Neural progenitor cell (in vitro differentiated cells): ENCODE data around the gene STXBP4. TPM values are rescaled to one million over a fixed set of nuclear protein-coding genes. Genes with fewer than 3 reads are reported as not detected.

ENCODE experiments used
- DNase-seq: peaks from one replicate; pipeline ENCODE4 v3.0.0-alpha.2; 2016; ENCODE audit warnings: low spot score
- H2AFZ ChIP-seq: fragments of 200-600 bp; sonication (generic); replicated peaks from 2 replicates; pipeline ENCODE4 v1.6.1; 2016; ENCODE audit warnings: antibody characterized with exemption
- H3F3A ChIP-seq: fragments of 200-600 bp; sonication (generic); 2 replicates; pipeline ENCODE4 v1.6.1; 2016; ENCODE audit warnings: antibody characterized with exemption, low read depth
- H3K27ac ChIP-seq: fragments of 200-600 bp; sonication (generic); 2 replicates; pipeline ENCODE4 v1.5.1; 2016; ENCODE audit warnings: mild to moderate bottlenecking
- H3K27me3 ChIP-seq: fragments of 200-600 bp; sonication (generic); 2 replicates; pipeline ENCODE4 v1.6.1; 2016; ENCODE audit warnings: mild to moderate bottlenecking, moderate library complexity
- H3K36me3 ChIP-seq: fragments of 200-600 bp; sonication (generic); 2 replicates; pipeline ENCODE4 v1.5.1; 2016
- H3K4me1 ChIP-seq: fragments of 200-600 bp; sonication (generic); 2 replicates; pipeline ENCODE4 v1.6.1; 2016; ENCODE audit warnings: mixed run types
- H3K4me2 ChIP-seq: fragments of 200-600 bp; sonication (generic); 2 replicates; pipeline ENCODE4 v1.6.1; 2016
- H3K4me3 ChIP-seq: fragments of 200-600 bp; sonication (generic); 2 replicates; pipeline ENCODE4 v1.5.1; 2016
- H3K79me2 ChIP-seq: fragments of 200-600 bp; sonication (generic); 2 replicates; pipeline ENCODE4 v1.6.1; 2016; ENCODE audit warnings: low read depth
- H3K9ac ChIP-seq: fragments of 200-600 bp; sonication (generic); 2 replicates; pipeline ENCODE4 v1.6.1; 2016
- H3K9me3 ChIP-seq: fragments of 200-600 bp; sonication (generic); 2 replicates; pipeline ENCODE4 v1.5.1; 2016; ENCODE audit warnings: low read depth
- H4K20me1 ChIP-seq: fragments of 200-600 bp; sonication (generic); 2 replicates; pipeline ENCODE4 v1.6.1; 2016; ENCODE audit warnings: low read depth
- H3K27ac Mint-ChIP-seq: 3 replicates; pipeline ENCODE4 v1.8.0; 2021; ENCODE audit warnings: mixed read lengths
- H3K27me3 Mint-ChIP-seq: 2 replicates; pipeline ENCODE4 v1.8.0; 2022; ENCODE audit warnings: low read depth, mild to moderate bottlenecking, inconsistent platforms, moderate library complexity, mixed read lengths; ENCODE audit not compliant: insufficient read depth
- H3K36me3 Mint-ChIP-seq: 3 replicates; pipeline ENCODE4 v1.8.0; 2021; ENCODE audit warnings: mixed read lengths
- H3K4me1 Mint-ChIP-seq: 3 replicates; pipeline ENCODE4 v1.8.0; 2021; ENCODE audit warnings: mixed read lengths
- H3K4me3 Mint-ChIP-seq: 3 replicates; pipeline ENCODE4 v1.8.0; 2021; ENCODE audit warnings: mild to moderate bottlenecking, moderate library complexity, mixed read lengths
- H3K9me3 Mint-ChIP-seq: 3 replicates; pipeline ENCODE4 v1.8.0; 2020; ENCODE audit warnings: mixed read lengths
- EZH2 ChIP-seq: fragments of 200-600 bp; sonication (generic); IDR thresholded peaks from 2 replicates; pipeline ENCODE4 v1.6.1; 2017; ENCODE audit warnings: antibody characterized with exemption, mild to moderate bottlenecking, moderate library complexity
- EZH2phosphoT487 ChIP-seq: fragments of 200-600 bp; sonication (generic); IDR thresholded peaks from 2 replicates; pipeline ENCODE4 v1.6.1; 2017; ENCODE audit warnings: antibody characterized with exemption
- total RNA-seq: library from RNA; depleted of rRNA; stranded (reverse); fragments of >200 nt; gene quantifications from 2 replicates; pipeline ENCODE4 v1.2.3, GENCODE V29; 2015; ENCODE audit warnings: low replicate concordance
- TF ChIP-seq, protein P1 (sequence below): fragments of 200-600 bp; sonication (generic); IDR thresholded peaks from 2 replicates; pipeline ENCODE4 v1.5.1; 2017; ENCODE audit warnings: antibody characterized with exemption, mild to moderate bottlenecking

STXBP4 gene
- total RNA-seq, 1 donor from 2014 or later = 111 TPM

DNA sequence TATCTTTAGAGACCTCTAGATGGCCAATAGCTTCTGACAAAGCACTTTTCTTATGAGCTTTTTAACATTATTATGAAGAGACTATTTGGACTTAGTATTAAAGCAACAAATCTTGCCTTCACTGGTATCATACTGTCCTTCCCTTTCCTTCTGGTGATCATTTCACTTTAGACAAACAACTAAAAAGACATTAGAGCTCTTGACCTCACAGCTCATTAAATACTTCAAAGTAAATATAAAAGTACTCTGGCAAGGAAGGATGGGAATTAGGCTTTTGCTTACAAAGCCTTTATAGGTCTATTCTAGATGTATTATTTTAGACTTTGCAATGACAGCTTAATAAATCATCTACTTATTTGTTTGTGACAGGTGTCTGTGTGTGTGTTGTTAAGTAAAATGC lies 11.1 kb downstream of the STXBP4 start:
- H3K36me3 ChIP-seq = peaks cover 5% of the 10 kb centered on the region
- peaks cover 79% of the 10 kb centered on the region for H3K79me2 ChIP-seq
- H3K36me3 Mint-ChIP-seq = peaks cover 28% of the 10 kb centered on the region
- H3K27me3 ChIP-seq = no peaks in the 10 kb centered on the region
- H2AFZ ChIP-seq = no peak overlapping the region
- H3F3A ChIP-seq = no peaks in the 10 kb centered on the region
- H3K27ac Mint-ChIP-seq = no peak overlapping the region
- no peak overlapping the region for H3K4me3 ChIP-seq
- TF ChIP-seq EZH2phosphoT487 (no peak), EZH2 (no peak)
- TF ChIP-seq, protein P1, sequence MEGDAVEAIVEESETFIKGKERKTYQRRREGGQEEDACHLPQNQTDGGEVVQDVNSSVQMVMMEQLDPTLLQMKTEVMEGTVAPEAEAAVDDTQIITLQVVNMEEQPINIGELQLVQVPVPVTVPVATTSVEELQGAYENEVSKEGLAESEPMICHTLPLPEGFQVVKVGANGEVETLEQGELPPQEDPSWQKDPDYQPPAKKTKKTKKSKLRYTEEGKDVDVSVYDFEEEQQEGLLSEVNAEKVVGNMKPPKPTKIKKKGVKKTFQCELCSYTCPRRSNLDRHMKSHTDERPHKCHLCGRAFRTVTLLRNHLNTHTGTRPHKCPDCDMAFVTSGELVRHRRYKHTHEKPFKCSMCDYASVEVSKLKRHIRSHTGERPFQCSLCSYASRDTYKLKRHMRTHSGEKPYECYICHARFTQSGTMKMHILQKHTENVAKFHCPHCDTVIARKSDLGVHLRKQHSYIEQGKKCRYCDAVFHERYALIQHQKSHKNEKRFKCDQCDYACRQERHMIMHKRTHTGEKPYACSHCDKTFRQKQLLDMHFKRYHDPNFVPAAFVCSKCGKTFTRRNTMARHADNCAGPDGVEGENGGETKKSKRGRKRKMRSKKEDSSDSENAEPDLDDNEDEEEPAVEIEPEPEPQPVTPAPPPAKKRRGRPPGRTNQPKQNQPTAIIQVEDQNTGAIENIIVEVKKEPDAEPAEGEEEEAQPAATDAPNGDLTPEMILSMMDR = no peak
- H3K4me1 Mint-ChIP-seq = no peaks in the 10 kb centered on the region
- no peak overlapping the region for H3K27ac ChIP-seq
- peaks cover 13% of the 10 kb centered on the region for H3K9me3 ChIP-seq
- H3K4me1 ChIP-seq = no peaks in the 10 kb centered on the region
- no peaks in the 10 kb centered on the region for H3K27me3 Mint-ChIP-seq
- H3K4me3 Mint-ChIP-seq = no peak overlapping the region
- no peak overlapping the region for H3K9ac ChIP-seq
- H4K20me1 ChIP-seq = no peaks in the 10 kb centered on the region
- peaks cover 31% of the 10 kb centered on the region for H3K9me3 Mint-ChIP-seq
- no peak overlapping the region for H3K4me2 ChIP-seq
- no peak for DNase-seq

DNA sequence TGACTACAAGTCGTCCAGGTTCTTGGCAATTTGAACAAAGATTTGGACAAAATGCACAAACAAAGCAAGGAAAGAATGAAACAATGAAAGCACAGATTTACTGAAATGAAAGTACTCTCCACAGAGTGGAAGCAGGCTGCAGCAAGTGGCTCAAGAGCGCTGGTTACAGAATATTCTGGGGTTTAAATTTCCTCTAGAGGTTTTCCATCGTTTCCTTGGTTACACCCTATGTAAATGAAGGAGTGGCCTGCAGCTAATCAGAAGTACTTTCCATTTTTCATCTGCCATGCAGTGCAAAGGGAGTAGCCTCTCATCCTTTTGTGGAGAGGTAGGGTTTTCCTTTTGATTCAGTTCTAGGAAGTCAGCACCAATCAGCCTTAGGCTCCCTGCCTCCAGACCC lies 11.8 kb downstream of the STXBP4 start:
- H3K27ac Mint-ChIP-seq = no peak overlapping the region
- peaks cover 31% of the 10 kb centered on the region for H3K9me3 Mint-ChIP-seq

GRCh38 chr17:54982399-54982798 lies 13.8 kb downstream of the STXBP4 start:
- no peak overlapping the region for H3K27ac ChIP-seq
- no peak overlapping the region for H3K9ac ChIP-seq
- DNase-seq = no peak
- no peaks in the 10 kb centered on the region for H3K4me1 ChIP-seq
- no peak for TF ChIP-seq EZH2
- no peak for TF ChIP-seq EZH2phosphoT487
- TF ChIP-seq, protein P1 = no peak
- no peak overlapping the region for H3K27ac Mint-ChIP-seq
- peaks cover 24% of the 10 kb centered on the region for H3K36me3 Mint-ChIP-seq
- H3K4me3 Mint-ChIP-seq = no peak overlapping the region
- H3K4me3 ChIP-seq = no peak overlapping the region
- H3F3A ChIP-seq = no peaks in the 10 kb centered on the region
- no peaks in the 10 kb centered on the region for H3K27me3 ChIP-seq
- peaks cover 13% of the 10 kb centered on the region for H3K9me3 ChIP-seq
- H3K4me1 Mint-ChIP-seq = no peaks in the 10 kb centered on the region
- H3K9me3 Mint-ChIP-seq = peaks cover 24% of the 10 kb centered on the region
- H3K36me3 ChIP-seq = peaks cover 5% of the 10 kb centered on the region
- no peaks in the 10 kb centered on the region for H4K20me1 ChIP-seq
- H3K27me3 Mint-ChIP-seq = no peaks in the 10 kb centered on the region
- H3K4me2 ChIP-seq = no peak overlapping the region
- no peak overlapping the region for H2AFZ ChIP-seq
- peaks cover 54% of the 10 kb centered on the region for H3K79me2 ChIP-seq

More for the DNA sequence above, 11.8 kb downstream of the STXBP4 start:
- Histone ChIP-seq H3K4me3 (no peak overlapping the region), H3K27ac (no peak overlapping the region), H3K36me3 (peaks cover 5% of the 10 kb centered on the region), H3K4me1 (no peaks in the 10 kb centered on the region), H3K9me3 (peaks cover 13% of the 10 kb centered on the region), H3K27me3 (no peaks in the 10 kb centered on the region), H3F3A (no peaks in the 10 kb centered on the region), H3K4me2 (no peak overlapping the region), H4K20me1 (no peaks in the 10 kb centered on the region), H3K79me2 (peaks cover 73% of the 10 kb centered on the region), H3K9ac (no peak overlapping the region), H2AFZ (no peak overlapping the region)
- DNase-seq = no peak
- Mint-ChIP-seq H3K36me3 (peaks cover 28% of the 10 kb centered on the region), H3K4me3 (no peak overlapping the region), H3K27me3 (no peaks in the 10 kb centered on the region), H3K4me1 (no peaks in the 10 kb centered on the region)
- TF ChIP-seq EZH2phosphoT487 (no peak), EZH2 (no peak)
- TF ChIP-seq, protein P1 = no peak
